ELF-1 (cell line): ENCODE data around the gene ZSCAN31.
"Not testable (repeated sequence)": the region's sequence is repeated elsewhere in the genome, so short reads cannot be mapped to it uniquely, and the experiment has no call there.

ENCODE experiments used
- DNase-seq: peaks from one replicate; pipeline ENCODE4 v3.0.0-alpha.2; 2016; ENCODE audit warnings: low read depth, low spot score

The ZSCAN31 gene

GRCh38 chr6:28317866-28318265 lies 18.1 kb downstream of the ZSCAN31 start:
- not testable (repeated sequence) for DNase-seq

- DNase-seq = no peak
These were observed 20.3 kb downstream of the ZSCAN31 start for GRCh38 chr6:28315628-28316027.

GRCh38 chr6:28312939-28313338 lies 23.0 kb downstream of the ZSCAN31 start:
- DNase-seq = no peak

- no peak for DNase-seq
These were observed 24.7 kb downstream of the ZSCAN31 start for GRCh38 chr6:28311139-28311823.

- not testable (repeated sequence) for DNase-seq
These were observed 29.6 kb downstream of the ZSCAN31 start for GRCh38 chr6:28306363-28306762.

- DNase-seq = no peak
These were observed 32.4 kb downstream of the ZSCAN31 start for GRCh38 chr6:28303570-28303969.

- DNase-seq = peak; percentile 60
These were observed 39.4 kb downstream of the ZSCAN31 start for GRCh38 chr6:28296520-28297060.

GRCh38 chr6:28295326-28295725 lies 40.6 kb downstream of the ZSCAN31 start:
- no peak for DNase-seq

- no peak for DNase-seq
These were observed 44.4 kb downstream of the ZSCAN31 start for GRCh38 chr6:28291573-28291972.

- DNase-seq = no peak
These were observed 53.0 kb downstream of the ZSCAN31 start for GRCh38 chr6:28282926-28283325.

GRCh38 chr6:28281288-28282064 lies 54.5 kb downstream of the ZSCAN31 start, which contains the start of gene PGBD1:
Gene PGBD1, plus strand, starts transcription at chr6:28281572. Its CDS starts 2,242 bp downstream, at chr6:28283814.
- DNase-seq = peak; percentile 92

- no peak for DNase-seq
These were observed 55.2 kb downstream of the ZSCAN31 start for GRCh38 chr6:28280595-28281287.

GRCh38 chr6:28277746-28278145 lies 58.2 kb downstream of the ZSCAN31 start:
- no peak for DNase-seq

- DNase-seq = no peak
These were observed 61.1 kb downstream of the ZSCAN31 start for GRCh38 chr6:28274888-28275287.
